Activated CD4-positive, CD25-positive, alpha-beta regulatory T cell treated with anti-CD3 and anti-CD28 coated beads, Interleukin-2, amount 50 U/mL, for 24 hours (primary cell): Measurements from ENCODE around the gene ENTHD1.

Source experiments
- ATAC-seq, 2 donors: fragments of 150-1000 bp; cut with Tn5 transposase; one replicate each; pipeline ENCODE4 v1.10.0; 2021; ENCODE audit warnings: mild to moderate bottlenecking in 1 of 2, moderate library complexity in 1 of 2

The ENTHD1 gene

DNA sequence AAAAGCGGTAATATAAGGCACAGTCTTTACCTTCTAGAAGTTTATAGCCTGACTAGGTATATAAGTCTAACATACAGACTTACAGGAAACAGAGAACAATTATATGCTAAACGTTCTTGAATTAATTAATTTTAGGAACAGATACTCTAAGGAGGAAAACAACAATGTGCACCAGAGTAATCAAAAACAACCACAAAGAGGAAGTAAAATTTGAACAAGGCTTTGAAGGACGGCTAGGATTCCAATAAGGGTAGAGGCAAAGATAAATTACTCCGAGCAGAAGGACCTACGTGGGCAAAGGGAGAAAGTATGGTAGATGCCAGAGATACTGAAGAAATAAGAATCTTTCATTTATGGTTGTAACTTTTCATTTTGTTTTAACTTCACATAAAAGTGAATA, 54.4 kb downstream of the ENTHD1 start:
- no peak for ATAC-seq

DNA sequence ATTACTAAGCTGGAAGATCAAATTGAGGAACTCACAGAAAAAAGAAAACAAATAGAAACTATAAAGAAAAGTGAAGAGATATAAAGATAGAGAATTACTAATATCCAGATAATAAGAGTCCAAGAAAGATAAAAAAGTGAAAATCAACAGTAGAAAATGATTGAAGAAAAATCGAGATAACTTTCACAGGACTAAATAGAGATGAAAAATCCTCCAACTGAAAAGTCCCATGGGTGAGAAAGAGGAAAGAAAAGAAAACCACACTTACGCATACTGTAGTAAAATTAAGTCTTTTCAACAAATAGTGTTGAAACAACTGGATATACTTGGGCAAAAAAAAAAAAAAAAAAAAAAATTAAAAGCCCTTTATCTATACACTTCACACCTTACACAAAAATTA, 60.0 kb downstream of the ENTHD1 start:
- no peak for ATAC-seq

DNA sequence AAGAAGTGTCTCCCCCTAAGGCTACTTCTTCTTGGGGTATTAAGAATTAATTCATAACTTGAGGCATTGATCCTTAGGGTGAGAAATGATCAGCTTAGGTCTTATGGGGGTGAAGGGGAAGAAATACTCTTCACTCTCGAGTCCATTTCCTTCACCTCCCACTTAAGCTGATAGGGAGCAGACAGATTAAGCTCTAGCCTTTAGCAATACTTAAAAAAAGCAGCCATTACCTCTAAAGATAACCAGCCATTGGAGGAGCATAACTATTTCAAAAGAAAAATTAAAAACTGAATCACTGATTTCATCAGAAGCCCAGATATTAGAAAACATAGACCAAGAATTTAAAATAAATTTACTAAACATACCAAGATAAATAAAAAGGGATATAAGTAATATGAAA, 60.5 kb downstream of the ENTHD1 start:
- ATAC-seq: no peak

DNA sequence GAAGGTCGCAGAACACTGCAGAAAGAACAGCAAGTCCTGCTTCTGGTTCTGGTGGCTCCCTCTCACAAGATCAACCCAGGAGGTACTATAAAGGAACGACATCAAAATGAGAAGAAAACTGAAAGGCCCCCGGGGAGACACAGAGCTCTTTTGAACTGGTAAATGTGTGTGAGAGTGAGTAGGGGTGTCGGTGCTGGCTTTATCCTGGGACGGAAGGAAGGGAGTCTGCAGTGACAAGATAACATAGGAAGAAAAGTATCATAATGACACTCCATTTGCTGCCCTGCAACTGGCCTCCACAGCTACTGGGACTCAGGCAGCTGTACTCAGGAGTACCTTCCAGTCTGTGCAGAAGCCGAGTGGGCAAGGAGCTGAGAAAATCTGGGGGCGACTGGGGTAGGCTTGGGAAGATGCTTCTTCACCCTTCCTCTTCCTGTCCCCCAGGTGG, 60.9 kb downstream of the ENTHD1 start:
- no peak for ATAC-seq

DNA sequence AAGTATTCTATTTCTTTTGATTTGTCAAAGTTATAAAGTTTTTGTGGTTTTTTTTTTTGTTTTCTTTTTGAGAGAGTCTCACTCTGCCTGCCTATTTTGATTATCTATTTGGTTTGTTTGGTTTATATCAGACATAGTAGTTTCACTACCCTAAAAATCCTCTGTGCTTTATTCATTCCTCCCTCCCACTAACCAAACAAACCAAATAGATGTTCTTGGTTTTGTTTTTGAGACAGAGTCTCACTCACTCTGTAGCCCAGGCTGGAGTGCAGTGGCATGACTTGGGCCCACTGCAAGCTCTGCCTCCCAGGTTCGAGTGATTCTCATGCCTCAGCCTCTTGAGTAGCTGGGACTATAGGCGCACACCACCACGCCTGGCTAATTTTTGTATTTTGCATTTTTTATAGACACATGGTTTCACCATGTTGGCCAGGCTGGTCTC, 67.9 kb downstream of the ENTHD1 start:
- peak; percentile 35 to 70 for ATAC-seq

DNA sequence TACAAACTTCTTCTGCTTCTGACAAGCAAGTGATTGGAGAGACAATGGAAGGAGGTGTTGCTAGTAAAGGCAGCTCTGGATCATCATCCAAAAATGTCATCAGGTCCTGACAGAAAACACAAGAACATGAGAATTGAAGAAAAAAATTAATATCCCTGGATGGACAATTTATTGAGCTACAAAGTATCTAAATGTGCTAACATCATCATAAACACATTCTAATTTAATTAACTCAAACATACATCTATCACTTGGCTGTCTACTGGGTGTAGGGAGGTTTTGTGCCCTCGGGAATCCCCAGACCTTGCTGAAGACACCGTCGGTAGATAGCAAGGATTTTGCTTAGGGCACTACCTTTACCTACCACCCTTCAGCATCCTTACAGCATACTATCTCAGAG, 72.6 kb downstream of the ENTHD1 start:
- ATAC-seq: no peak

DNA sequence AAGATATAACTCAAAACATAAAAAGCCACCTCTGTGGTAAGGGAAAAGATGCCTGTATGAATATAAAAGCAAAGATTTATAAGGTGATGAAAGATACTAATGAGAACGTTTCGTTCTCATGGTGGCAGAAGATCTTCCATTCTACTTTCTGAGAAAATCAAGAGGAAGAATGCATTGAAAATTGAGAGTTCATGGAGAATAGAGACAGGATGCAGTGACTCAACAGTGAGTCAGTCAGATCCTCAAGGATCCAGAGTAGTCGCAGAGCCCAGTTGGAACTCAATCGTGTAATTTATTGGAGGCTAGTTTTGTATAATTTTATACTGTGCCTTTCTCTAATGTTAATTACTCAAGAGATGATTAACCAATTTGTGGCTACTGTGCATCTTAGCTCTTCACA, 73.3 kb downstream of the ENTHD1 start:
- ATAC-seq: no peak

DNA sequence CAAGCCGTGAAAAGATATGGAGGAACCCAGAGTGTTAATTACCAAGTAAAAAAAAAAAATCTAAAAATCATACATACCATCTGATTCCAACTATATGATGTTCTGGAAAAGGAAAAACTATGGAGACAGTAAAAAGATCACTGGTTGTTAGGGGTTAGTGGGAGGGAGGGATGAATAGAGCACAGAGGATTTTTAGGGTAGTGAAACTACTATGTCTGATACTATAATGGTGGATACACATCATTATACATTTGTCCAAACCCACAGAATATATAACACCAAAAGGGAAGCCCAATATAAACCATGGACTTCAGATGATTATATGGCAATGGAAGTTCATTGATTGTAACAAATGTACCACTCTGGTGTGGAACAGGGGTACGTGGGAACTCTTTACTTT, 74.1 kb downstream of the ENTHD1 start:
- ATAC-seq: no peak

DNA sequence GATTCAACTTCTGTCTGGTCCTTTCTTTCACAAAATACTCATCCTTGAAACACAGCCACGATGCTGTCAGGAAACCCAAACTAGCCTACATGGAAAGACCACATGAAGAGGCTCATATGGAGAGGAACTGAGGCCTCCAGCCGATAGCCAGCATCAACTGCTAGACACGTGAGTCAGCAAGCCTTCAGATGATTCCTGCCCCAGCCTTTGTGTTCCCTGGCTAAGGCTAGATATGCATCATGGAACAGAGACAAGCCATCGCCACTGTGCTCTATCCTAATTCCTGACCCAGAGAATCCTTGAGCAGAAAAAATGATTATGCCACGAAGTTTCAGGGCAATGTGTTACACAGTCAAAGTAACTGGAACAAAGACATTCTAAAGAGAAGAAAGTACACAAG, 75.5 kb downstream of the ENTHD1 start:
- no peak for ATAC-seq

DNA sequence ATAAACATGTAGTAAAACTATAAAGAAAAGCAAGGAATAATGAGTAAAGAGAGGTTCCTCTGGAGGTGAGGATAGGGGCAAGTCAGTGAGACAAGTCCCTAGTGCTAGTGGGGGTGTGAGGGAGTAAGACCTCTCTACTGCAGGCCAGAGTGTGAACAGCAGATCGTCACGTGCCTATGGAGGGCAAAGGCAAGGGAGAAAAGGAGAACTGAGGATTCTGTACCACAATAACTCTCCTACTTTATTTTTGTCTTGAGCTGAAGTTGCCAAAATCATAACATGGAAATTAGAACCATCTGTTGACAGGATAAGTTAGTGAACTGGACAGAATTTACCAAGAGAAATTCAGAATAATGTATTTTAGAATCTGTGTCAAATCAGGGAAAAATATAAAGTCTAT, 77.6 kb downstream of the ENTHD1 start:
- ATAC-seq: no peak

DNA sequence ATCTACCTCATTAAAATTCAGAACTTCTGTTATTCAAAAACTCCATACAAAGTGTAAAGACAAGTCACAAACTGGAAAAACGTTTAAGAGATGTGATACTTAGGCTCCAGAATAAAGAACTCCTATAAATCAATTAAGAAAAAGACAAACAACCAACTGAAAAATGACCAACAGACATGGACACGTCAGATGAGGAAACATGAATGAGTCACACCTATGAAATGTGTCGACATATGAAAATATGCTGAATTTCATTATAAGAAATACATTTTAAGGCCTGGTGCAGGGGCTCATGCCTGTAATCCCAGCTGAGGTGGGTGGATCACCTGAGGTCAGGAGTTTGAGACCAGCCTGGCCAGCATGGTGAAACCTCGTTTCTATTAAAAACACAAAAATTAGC, 78.7 kb downstream of the ENTHD1 start:
- ATAC-seq: no peak

DNA sequence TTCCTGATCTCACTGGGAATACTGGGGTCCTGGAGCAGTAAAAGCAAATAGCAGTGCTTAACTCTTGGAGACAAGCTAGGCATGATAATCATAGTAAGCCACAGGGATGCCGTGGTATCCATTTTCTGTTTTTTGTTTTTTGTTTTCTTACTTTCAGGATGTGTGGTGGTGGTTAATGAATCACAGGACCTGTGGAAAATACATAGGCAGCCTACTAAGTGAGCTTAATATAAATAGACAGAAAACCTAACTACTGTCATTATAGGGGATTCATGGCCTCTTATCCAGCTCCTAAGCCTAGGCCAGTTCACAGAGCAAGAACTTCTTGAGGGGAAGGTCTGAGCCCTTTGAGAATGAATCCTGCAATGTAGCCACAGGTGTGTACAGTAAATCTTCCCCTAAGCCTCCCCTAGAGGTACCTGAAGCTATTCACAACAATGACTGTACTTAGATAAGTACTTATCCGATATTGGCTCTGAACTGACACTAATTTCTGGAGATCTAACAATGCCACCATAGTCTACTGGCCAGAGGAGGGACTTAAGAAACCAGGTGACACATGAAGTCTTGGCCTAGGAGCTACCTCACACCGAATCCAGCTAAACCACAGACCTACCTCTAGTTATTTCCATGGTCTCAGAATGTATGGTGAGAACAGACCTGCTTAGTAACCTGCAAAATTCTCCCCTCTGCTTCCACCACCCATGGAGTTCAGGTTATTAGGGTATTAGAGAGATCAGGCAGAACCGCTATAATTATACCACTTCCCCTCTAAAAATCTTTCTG, 83.6 kb downstream of the ENTHD1 start:
- peak; percentile 38 to 53 for ATAC-seq

DNA sequence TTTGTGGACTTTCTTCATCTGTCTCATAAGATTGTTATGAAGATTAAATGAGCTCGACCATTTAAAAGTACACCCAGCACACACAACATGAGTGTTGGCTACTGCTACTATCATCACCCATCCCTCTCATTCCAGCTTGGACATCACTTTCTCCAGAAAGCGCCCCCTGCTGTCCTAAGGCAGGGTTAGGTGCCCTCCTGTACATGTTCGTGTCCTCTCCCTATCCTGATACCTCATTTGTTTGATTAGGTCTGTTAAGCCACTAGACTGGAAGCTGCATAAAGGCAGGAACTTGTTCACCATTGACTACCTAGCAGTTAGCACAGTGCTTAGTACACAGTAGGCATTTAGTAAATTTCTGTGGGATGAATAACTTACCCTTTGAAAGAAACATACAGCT, 85.5 kb downstream of the ENTHD1 start:
- no peak for ATAC-seq

DNA sequence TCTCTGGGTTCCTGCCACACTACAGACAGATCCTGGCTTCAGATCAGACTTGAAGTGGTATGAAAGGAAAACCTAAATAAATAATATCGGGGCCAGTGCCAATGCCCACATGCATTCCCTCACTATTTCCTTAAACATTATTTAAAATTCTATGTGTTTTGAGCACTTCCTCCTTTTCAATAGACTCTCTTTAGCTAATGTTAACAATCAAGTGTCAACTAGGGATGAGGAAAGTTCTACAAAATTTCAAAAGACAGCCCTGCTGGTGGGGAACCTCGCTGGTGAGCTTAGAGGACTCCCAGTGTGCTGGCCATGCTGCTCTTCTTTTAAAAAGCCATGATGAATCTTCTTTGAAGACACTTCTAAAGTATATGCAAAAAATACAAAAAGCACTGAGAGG, 87.5 kb downstream of the ENTHD1 start:
- ATAC-seq: no peak

DNA sequence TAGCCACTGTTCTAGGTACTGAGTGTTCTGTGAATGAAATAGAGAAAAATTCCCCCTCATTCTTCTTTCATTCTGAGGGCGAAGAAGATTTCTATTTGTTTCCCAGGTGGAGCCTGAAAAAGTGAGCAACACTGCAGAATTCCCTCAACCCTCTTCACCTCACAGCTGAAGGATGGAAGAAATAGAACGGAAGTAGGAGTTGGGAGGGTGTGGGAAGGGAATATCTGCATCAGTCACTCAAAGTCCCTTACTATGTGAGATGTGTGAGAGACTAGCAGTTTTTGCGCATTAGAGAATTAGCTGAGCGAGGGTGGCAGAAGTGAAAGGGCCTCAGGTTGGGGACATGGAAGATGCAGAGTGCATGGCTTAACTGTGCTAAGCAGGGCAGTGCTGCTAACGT, 88.4 kb downstream of the ENTHD1 start:
- ATAC-seq: no peak

DNA sequence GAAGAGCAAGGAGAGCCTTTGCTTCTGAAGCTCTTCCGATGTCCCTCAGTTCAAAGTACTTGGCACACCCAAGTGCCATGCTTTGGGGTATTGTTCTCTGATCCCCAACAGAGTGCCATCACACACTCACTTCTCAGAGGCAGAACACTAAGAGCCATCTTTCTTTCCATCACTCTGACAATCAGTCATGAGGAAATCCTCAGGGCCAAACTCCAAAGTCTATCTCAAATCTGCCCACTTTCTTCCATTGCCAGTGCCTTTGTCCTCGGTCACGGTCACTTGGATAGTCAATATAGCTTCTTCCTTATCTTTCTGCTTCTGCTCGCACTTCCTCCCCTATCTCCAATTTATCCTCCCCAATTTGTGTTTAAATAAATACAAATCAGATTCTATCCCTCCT, 90.9 kb downstream of the ENTHD1 start:
- ATAC-seq: no peak

DNA sequence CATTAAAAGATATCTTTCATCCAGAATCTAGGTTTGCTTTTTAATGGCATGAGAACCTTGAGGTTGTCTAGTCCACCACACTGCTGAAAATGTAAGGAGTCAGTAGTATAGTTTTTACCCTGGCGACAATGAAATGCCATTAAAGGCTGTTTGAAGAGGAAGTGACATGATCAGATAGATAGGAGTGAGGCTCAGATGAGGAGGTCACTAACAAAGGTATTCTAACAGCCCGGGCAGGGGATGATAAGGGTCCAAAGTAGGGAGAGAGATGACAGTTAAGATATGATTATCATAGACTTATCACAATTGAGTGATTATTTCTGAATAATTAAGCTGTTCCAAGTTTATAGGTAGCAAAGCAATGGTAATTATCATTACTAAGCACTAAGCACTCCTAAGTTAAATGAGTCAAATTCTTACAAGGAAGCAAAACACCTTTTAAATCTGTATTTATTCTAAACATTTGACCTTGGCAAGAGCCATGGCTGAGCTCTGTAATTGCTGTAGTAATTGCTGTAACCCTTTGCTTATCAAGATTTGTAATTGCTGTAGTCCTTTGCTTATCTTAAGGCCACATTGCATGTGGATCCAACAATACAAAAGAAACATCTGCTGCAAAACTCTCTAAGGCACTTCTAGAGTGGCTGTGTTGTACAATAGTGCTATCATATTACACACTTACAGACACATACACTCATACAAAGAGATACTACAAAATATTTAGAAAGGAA, 92.6 kb downstream of the ENTHD1 start:
- ATAC-seq: no peak

DNA sequence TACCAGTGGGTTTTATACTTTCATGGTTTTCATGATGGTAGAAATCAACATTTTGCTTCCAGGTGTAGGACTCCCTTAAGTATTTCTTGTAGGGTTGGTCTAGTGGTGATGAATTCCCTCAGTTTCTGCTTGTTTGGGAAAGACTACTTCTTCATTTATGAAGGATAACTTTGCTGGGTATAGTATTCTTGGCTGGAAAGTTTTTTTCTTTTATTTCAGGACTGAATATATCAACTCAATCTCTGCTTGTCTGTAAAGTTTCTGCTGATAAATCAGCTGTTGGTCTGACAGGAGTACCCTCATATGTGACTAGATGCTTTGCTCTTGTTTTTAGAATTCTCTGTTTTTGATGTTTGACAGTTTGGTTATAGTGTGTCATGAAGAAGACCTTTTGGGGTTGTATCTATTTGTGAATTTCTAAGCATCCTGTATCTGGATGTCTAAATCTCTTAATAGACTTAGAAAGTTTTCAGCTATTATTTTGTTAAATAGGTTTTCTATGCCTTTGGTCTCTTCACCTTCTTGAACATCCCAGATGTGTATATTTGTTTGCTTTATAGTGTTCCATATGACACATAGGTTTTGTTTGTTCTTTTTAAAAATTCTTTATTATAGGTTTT, 95.9 kb downstream of the ENTHD1 start:
- no peak for ATAC-seq

DNA sequence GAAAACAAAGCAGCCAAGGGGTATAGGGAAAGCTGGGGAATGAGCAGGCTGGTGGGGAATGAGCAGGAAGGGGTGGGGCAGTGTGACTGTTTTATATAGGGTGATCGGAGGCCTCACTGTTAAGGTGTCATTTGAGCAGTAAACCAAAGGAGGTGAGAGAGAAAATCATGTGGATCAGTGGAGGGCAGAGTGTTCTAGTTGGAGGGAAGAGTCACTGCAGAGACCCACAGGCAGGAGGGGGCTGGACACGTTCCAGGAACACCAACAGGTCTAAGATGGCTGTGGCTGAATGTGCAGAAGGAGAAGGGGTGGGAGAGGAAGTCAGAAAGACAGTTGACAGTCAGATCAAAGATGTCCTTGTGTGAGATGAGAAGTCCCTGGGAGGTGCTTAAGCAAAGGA, 103.8 kb downstream of the ENTHD1 start:
- ATAC-seq: no peak

DNA sequence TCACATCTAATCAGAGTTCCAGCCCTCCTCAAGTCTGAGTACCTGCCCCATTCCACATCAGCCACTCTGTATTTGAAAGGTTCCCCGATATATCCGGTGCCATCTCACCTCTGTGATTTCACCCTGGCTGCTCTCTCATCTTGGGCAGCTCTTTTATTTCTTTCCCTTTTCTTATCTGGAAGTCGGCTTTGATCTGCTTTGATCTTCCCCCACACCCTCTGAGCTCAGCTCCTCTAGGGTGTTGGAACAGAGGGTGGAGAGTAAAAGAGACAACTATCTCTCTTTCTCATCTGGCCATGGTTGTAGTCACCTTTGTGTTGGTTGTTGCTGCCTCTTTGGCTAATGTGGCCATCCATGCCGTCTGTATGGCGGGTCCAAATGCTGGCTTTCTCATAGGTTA, 108.3 kb downstream of the ENTHD1 start:
- ATAC-seq: no peak

DNA sequence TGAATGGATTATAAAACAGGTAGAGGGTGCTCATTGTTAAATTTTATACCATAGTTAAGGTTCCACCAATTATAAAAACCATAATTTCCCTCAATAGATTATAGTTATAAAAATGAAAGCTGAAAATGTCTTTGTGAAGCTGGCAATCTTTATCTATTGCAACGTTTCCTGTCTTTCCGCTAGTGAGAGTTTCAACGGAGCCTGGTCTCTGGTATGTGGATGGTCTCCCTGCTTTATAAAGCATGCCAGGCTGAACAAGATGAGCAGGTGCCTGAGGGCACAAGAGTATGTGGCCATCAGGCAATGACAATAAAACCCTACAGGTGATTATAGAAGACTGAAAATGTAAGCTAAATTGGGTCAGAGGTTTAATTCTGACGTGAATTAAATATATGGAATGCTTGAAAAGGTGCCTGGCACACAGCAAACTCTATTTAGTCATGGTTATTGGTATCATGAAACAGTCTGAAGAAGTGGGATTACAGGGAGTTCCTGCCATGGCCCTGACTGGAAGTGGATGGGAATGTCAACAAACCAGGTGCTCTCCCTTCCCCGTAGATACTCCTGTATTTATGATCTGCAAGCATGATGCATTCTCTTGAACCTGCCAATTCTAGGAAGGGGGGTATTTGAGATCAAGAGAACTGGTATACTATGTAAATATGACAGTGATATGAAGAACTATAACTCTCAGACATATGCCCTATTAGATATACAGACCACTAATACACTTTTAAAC, 115.7 kb downstream of the ENTHD1 start:
- no peak for ATAC-seq

DNA sequence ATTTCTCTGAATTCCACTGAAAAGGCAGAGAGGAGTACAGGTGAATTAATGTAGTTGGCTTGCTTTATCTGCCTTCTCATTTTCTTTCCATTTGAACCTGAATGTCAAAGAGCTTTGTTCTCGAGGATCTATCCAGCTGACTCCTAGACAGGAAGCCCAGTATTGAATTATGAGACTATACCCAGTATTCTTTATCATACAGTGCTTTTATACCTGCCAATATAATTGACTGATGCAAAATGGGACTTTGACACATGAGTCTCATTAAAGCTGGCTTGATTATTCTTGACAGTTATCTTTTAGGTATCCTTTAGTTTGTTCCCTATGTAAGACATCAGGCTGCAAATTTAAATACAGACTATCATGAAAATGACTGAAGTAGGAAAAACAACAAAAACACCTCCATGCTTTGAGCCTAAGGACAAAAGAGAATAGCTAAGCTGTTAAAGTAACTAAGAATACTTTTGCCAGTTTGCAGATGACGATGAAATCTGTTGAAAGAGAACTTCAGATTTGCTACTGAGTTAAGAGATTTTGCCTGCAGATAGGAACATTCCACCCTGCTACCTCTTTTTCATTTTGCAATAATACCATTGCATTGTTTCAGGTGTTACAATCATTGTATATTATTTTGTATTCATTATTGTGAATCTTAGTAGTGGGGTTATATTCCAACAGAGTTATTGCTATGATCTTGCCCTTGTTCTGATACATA, 117.1 kb downstream of the ENTHD1 start:
- no peak for ATAC-seq
